ENCODE data around the gene BIRC5.
"Not testable (repeated sequence)": the region's sequence is repeated elsewhere in the genome, so short reads cannot be mapped to it uniquely, and the experiment has no call there.

BIRC5 gene

GRCh38 chr17:78239489-78239931 is 25.5 kb downstream of the BIRC5 start:
- DNase-seq (ENCODE audit: low read depth in 2 of 2): no peak

GRCh38 chr17:78240012-78240655 is 26.1 kb downstream of the BIRC5 start:
- no peak for DNase-seq (ENCODE audit: low read depth in 2 of 2)

GRCh38 chr17:78240839-78241238 is 26.8 kb downstream of the BIRC5 start:
- DNase-seq (ENCODE audit: low read depth in 2 of 2): no peak

- DNase-seq (ENCODE audit: low read depth in 2 of 2): no peak
Measured at GRCh38 chr17:78241277-78242023, 27.4 kb downstream of the BIRC5 start.

GRCh38 chr17:78242024-78242742 is 28.1 kb downstream of the BIRC5 start:
- no peak for DNase-seq (ENCODE audit: low read depth in 2 of 2)

GRCh38 chr17:78247304-78247703 is 33.3 kb downstream of the BIRC5 start:
- no peak for DNase-seq (ENCODE audit: low read depth in 2 of 2)

- no peak for DNase-seq (ENCODE audit: low read depth in 2 of 2)
Measured at GRCh38 chr17:78248051-78248914, 34.2 kb downstream of the BIRC5 start.

- no peak for DNase-seq (ENCODE audit: low read depth in 2 of 2)
Measured at GRCh38 chr17:78249074-78249817, 35.2 kb downstream of the BIRC5 start.

- no peak for DNase-seq (ENCODE audit: low read depth in 2 of 2)
Measured at GRCh38 chr17:78249818-78250806, 36.1 kb downstream of the BIRC5 start.

GRCh38 chr17:78250891-78251772 is 37.1 kb downstream of the BIRC5 start:
- DNase-seq (ENCODE audit: low read depth in 2 of 2): peak; percentile 67 to 78

- DNase-seq (ENCODE audit: low read depth in 2 of 2): no peak
Measured at GRCh38 chr17:78251773-78252103, 37.7 kb downstream of the BIRC5 start.

- DNase-seq (ENCODE audit: low read depth in 2 of 2): peak in 1 of 2 donors; percentile 47
Measured at GRCh38 chr17:78252111-78252634, 38.1 kb downstream of the BIRC5 start.

- DNase-seq (ENCODE audit: low read depth in 2 of 2): no peak
Measured at GRCh38 chr17:78252701-78253635, 38.9 kb downstream of the BIRC5 start.

GRCh38 chr17:78253636-78253945 is 39.5 kb downstream of the BIRC5 start:
- DNase-seq (ENCODE audit: low read depth in 2 of 2): not testable (repeated sequence)

- DNase-seq (ENCODE audit: low read depth in 2 of 2): peak; percentile 42 to 61
Measured at GRCh38 chr17:78253946-78254672, 40.1 kb downstream of the BIRC5 start.

- DNase-seq (ENCODE audit: low read depth in 2 of 2): no peak
Measured at GRCh38 chr17:78255029-78255656, 41.1 kb downstream of the BIRC5 start.

Measured in stimulated activated CD4-positive, alpha-beta T cell treated with anti-CD3 and anti-CD28 coated beads, Interleukin-1b, Interleukin-23, amount 100 ng/mL, for 1 hour (primary cell).